B cell (primary cell): ENCODE measurements around the gene CACNA2D1. TPM values are rescaled to one million over a fixed set of nuclear protein-coding genes. Genes with fewer than 3 reads are reported as not detected.

Experiments used
- ATAC-seq: fragments of 200-7000 bp; cut with Tn5 transposase; one replicate; pipeline ENCODE4 v1.10.0; 2021; ENCODE audit warnings: low read depth, mild to moderate bottlenecking, moderate number of reproducible peaks, moderate library complexity
- CTCF ChIA-PET: fragments of 350-600 bp; sonication (Branson Sonifier 250); formaldehyde crosslinking; loops from one replicate; lab custom pipeline; 2021; ENCODE audit warnings: antibody characterized with exemption, inconsistent platforms; lab: Charles Lee
- POLR2A ChIA-PET: fragments of 350-600 bp; sonication (Branson Sonifier 250); formaldehyde crosslinking; loops from one replicate; lab custom pipeline; 2021; ENCODE audit warnings: antibody characterized with exemption; lab: Charles Lee
- DNase-seq: peaks from one replicate; pipeline ENCODE4 v3.0.0; 2013
- H2AFZ ChIP-seq: 2 replicates; pipeline ENCODE4 v1.6.1; 2012; ENCODE audit warnings: mild to moderate bottlenecking, low read depth, low read length; ENCODE audit not compliant: insufficient read depth, poor library complexity, severe bottlenecking
- H3K27ac ChIP-seq, 2 donors: 1 replicate in 1 of 2; 2 replicates in 1 of 2; pipeline ENCODE4 v1.5.1; 2012 to 2013; ENCODE audit warnings: low read length in 2 of 2, mild to moderate bottlenecking in 2 of 2, moderate library complexity in 1 of 2
- H3K27me3 ChIP-seq, 4 experiments: fragments of 200-600 bp in 1 of 4; sonication (generic) in 1 of 4; replicated peaks in 1 of 4; 1 replicate in 2 of 4; 2 replicates in 2 of 4; pipeline versions ENCODE4 v1.6.1 to v1.7.0; 2013 to 2016; ENCODE audit warnings: low read length in 3 of 4, mild to moderate bottlenecking in 2 of 4, mixed read lengths in 1 of 4, moderate library complexity in 1 of 4; ENCODE audit not compliant: insufficient read depth in 4 of 4, control insufficient read depth in 3 of 4; ENCODE audit errors: control extremely low read depth in 1 of 4
- H3K36me3 ChIP-seq, 2 experiments: replicated peaks in 1 of 2; 1 replicate in 1 of 2; 2 replicates in 1 of 2; pipeline versions ENCODE4 v1.6.1 to v1.7.1; 2013; ENCODE audit warnings: low read length in 1 of 2; ENCODE audit not compliant: insufficient read depth in 2 of 2, control insufficient read depth in 1 of 2; ENCODE audit errors: control extremely low read depth in 1 of 2, extremely low read depth in 1 of 2
- H3K4me1 ChIP-seq, 2 donors: fragments of 200-600 bp in 1 of 2; sonication (generic) in 1 of 2; 1 replicate in 1 of 2; 2 replicates in 1 of 2; pipeline versions ENCODE4 v1.5.1 to v1.6.1; 2013 to 2017; ENCODE audit warnings: low read length in 2 of 2; ENCODE audit not compliant: control insufficient read depth in 2 of 2, insufficient read depth in 2 of 2
- H3K4me2 ChIP-seq: replicated peaks from 2 replicates; pipeline ENCODE3; 2012; ENCODE audit warnings: mild to moderate bottlenecking, low read depth, low read length; ENCODE audit not compliant: poor library complexity, severe bottlenecking
- H3K4me3 ChIP-seq, 5 experiments: fragments of 200-600 bp in 1 of 5; sonication (generic) in 1 of 5; 1 replicate in 3 of 5; 2 replicates in 2 of 5; pipeline versions ENCODE4 v1.5.1 to v1.7.0; 2011 to 2016; ENCODE audit warnings: low read length in 4 of 5, mild to moderate bottlenecking in 4 of 5, low read depth in 2 of 5, control low read depth in 1 of 5, moderate library complexity in 1 of 5; ENCODE audit not compliant: insufficient read depth in 1 of 5; ENCODE audit errors: control extremely low read depth in 1 of 5, extremely low read depth in 1 of 5
- H3K79me2 ChIP-seq: fragments of 200-600 bp; sonication (generic); one replicate; pipeline ENCODE4 v1.6.0; 2016; ENCODE audit warnings: low read length; ENCODE audit not compliant: control insufficient read depth, insufficient read depth
- H3K9ac ChIP-seq: fragments of 200-600 bp; sonication (generic); 2 replicates; pipeline ENCODE4 v1.6.1; 2017; ENCODE audit warnings: mild to moderate bottlenecking, low read length, moderate library complexity
- H3K9me3 ChIP-seq, 3 donors: one replicate each; pipeline versions ENCODE4 v1.6.1 to v1.7.1; 2013; ENCODE audit warnings: low read length in 2 of 3; ENCODE audit not compliant: control insufficient read depth in 2 of 3, insufficient read depth in 1 of 3; ENCODE audit errors: control extremely low read depth in 1 of 3
- H4K20me1 ChIP-seq: 2 replicates; pipeline ENCODE4 v1.6.0; 2012; ENCODE audit warnings: mild to moderate bottlenecking, low read length; ENCODE audit not compliant: insufficient read depth, control insufficient read depth, poor library complexity, severe bottlenecking
- H3K27ac Mint-ChIP-seq: one replicate; pipeline ENCODE4 v1.8.0; 2021; ENCODE audit warnings: mixed read lengths
- H3K27me3 Mint-ChIP-seq: one replicate; pipeline ENCODE4 v1.8.0; 2021; ENCODE audit warnings: mixed read lengths
- H3K4me1 Mint-ChIP-seq: one replicate; pipeline ENCODE4 v1.8.0; 2021; ENCODE audit warnings: mixed read lengths
- H3K4me3 Mint-ChIP-seq: one replicate; pipeline ENCODE4 v1.8.0; 2021; ENCODE audit warnings: mixed read lengths
- H3K9me3 Mint-ChIP-seq: one replicate; pipeline ENCODE4 v1.8.0; 2022; ENCODE audit warnings: mixed read lengths; ENCODE audit not compliant: insufficient read depth
- CTCF ChIP-seq: fragments of 200-600 bp; IDR thresholded peaks from one replicate; pipeline ENCODE4 v1.8.0; 2022; ENCODE audit warnings: antibody characterized with exemption, mild to moderate bottlenecking
- EZH2 ChIP-seq: IDR thresholded peaks from 2 replicates; pipeline ENCODE4 v1.6.1; 2012; ENCODE audit warnings: borderline replicate concordance, low read depth, mild to moderate bottlenecking, moderate library complexity, low read length; ENCODE audit not compliant: insufficient read depth, poor library complexity, severe bottlenecking
- WGBS: methylation state at CpG from one replicate; pipeline ENCODE4 v1.1.5; 2013; ENCODE audit warnings: missing lambda C conversion rate; ENCODE audit not compliant: insufficient coverage; 5-methylcytosine and 5-hydroxymethylcytosine counted together
- intact Hi-C: fragments of 100-400 bp; cut with micrococcal nuclease; formaldehyde crosslinking; loops from one replicate; pipeline ENCODE4 v1.10.0; 2022
- polyA plus RNA-seq: library from polyadenylated mRNA; depleted of rRNA; stranded (reverse); fragments of >200 nt; gene quantifications from 2 replicates; pipeline ENCODE4 v1.2.3, GENCODE V29; 2012
- total RNA-seq, 2 donors: library from RNA; stranded (reverse); fragments of 120-200 nt in 1 of 2; gene quantifications; 1 replicate in 1 of 2; 2 replicates in 1 of 2; pipeline versions ENCODE4 v1.2.3 to v1.2.4, GENCODE V29; 2013 to 2022

CACNA2D1 gene
- total and polyA plus RNA-seq, 2 donors (not counting 1 experiment from before 2014, with no cell fraction given) = not detected

DNA sequence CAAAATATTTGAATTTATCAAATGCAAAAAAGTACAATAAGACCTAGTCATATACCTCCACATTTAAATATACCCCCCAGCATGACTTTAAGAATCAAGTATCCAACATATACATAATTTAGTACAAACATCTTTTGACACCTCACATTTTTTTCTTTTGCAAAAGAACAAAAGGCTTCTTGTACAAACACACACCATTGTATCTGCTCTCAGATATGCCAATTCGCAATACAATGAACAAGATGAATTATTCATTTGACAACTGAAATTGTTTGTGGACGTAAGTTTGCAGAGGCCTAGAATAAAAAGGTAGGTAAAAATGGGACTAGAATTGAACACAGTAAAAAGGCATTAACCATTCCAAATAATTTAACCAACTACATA is 154.4 kb downstream of the CACNA2D1 start:
- Histone ChIP-seq H3K4me1 (no peaks in the 10 kb centered on the region), H2AFZ (no peak overlapping the region), H3K36me3 (no peaks in the 10 kb centered on the region), H4K20me1 (no peaks in the 10 kb centered on the region), H3K9ac (no peak overlapping the region), H3K79me2 (no peaks in the 10 kb centered on the region), H3K27ac (no peak overlapping the region), H3K27me3 (no peaks in the 10 kb centered on the region), H3K4me3 (no peak overlapping the region), H3K9me3 (no peaks in the 10 kb centered on the region), H3K4me2 (no peak overlapping the region)
- DNase-seq (no peak), ATAC-seq (no peak)
- Mint-ChIP-seq H3K4me1 (no peaks in the 10 kb centered on the region), H3K27ac (no peak overlapping the region), H3K9me3 (peaks cover 2% of the 10 kb centered on the region), H3K4me3 (no peak overlapping the region), H3K27me3 (no peaks in the 10 kb centered on the region)
- ChIA-PET CTCF (no interaction called here), POLR2A (no interaction called here)
- no CpG with 5 or more reads among the region's 2 CpGs for WGBS
- TF ChIP-seq CTCF = no peak
- intact Hi-C loops = no loop called here

DNA sequence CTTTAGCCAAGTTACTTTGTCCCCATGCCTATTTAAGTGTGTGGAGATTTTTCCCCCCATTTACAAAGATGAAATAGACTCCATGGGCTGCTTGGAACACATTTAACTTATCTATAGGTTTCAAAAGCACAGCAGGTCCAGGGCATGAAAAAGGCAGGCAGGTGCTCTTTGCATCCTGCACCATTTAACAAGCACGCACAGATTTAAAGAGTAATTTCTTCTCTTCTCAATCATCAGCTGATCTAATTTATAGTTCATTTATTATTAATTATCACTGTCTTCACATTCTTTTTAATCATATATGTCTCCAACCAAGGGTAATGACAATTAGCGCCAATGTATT is 156.8 kb downstream of the CACNA2D1 start:
- CTCF ChIA-PET = no interaction called here
- Histone ChIP-seq H3K36me3 (no peaks in the 10 kb centered on the region), H4K20me1 (no peaks in the 10 kb centered on the region), H3K27ac (no peak overlapping the region), H3K9ac (no peak overlapping the region), H3K79me2 (no peaks in the 10 kb centered on the region), H3K9me3 (no peaks in the 10 kb centered on the region), H2AFZ (no peak overlapping the region), H3K27me3 (no peaks in the 10 kb centered on the region), H3K4me1 (no peaks in the 10 kb centered on the region), H3K4me3 (no peak overlapping the region), H3K4me2 (no peak overlapping the region)
- DNase-seq (no peak), ATAC-seq (no peak)
- WGBS = 100% methylated on average over 1 of the region's 2 CpGs
- no peaks in the 10 kb centered on the region for H3K4me1 Mint-ChIP-seq
- no peak for TF ChIP-seq CTCF
- no peak for TF ChIP-seq EZH2
- POLR2A ChIA-PET = no interaction called here
- intact Hi-C loops = no loop called here
- H3K27ac Mint-ChIP-seq = no peak overlapping the region
- H3K4me3 Mint-ChIP-seq = no peak overlapping the region
- peaks cover 2% of the 10 kb centered on the region for H3K9me3 Mint-ChIP-seq
- no peaks in the 10 kb centered on the region for H3K27me3 Mint-ChIP-seq
